CD4-positive, alpha-beta T cell (primary cell): ENCODE data around the gene NTNG2. TPM values are rescaled to one million over a fixed set of nuclear protein-coding genes. Genes with fewer than 3 reads are reported as not detected.
A peak's percentile ranks its signal among the peaks of the same experiment; 100 is the strongest.

Experiments
- ATAC-seq: fragments of 200-7000 bp; cut with Tn5 transposase; one replicate; pipeline ENCODE4 v1.10.0; 2022; ENCODE audit warnings: mild to moderate bottlenecking; ENCODE audit not compliant: poor library complexity
- CTCF ChIA-PET: fragments of 350-600 bp; sonication (Branson Sonifier 250); formaldehyde crosslinking; loops from one replicate; lab custom pipeline; 2021; ENCODE audit warnings: antibody characterized with exemption, inconsistent platforms; lab: Charles Lee
- POLR2A ChIA-PET: fragments of 350-600 bp; sonication (Branson Sonifier 250); formaldehyde crosslinking; loops from one replicate; lab custom pipeline; 2021; ENCODE audit warnings: antibody characterized with exemption, inconsistent platforms; lab: Charles Lee
- DNase-seq, 14 experiments: peaks; one replicate each; pipeline ENCODE4 v3.0.0-alpha.2; 2013 to 2020; ENCODE audit warnings: mixed read lengths in 2 of 14
- H3K27ac ChIP-seq, 2 donors: one replicate each; pipeline versions ENCODE4 v1.5.1 to v1.7.0; 2013; ENCODE audit warnings: low read length in 2 of 2, low read depth in 1 of 2, mild to moderate bottlenecking in 1 of 2
- H3K27me3 ChIP-seq, 2 experiments: 1 replicate in 1 of 2; 2 replicates in 1 of 2; pipeline versions ENCODE4 v1.6.1 to v1.7.0; 2013; ENCODE audit warnings: low read length in 2 of 2, control low read depth in 1 of 2, mild to moderate bottlenecking in 1 of 2, moderate library complexity in 1 of 2; ENCODE audit not compliant: insufficient read depth in 2 of 2, control insufficient read depth in 1 of 2
- H3K36me3 ChIP-seq: one replicate; pipeline ENCODE4 v1.6.1; 2013; ENCODE audit warnings: low read length, control low read depth; ENCODE audit not compliant: insufficient read depth
- H3K4me1 ChIP-seq: one replicate; pipeline ENCODE4 v1.6.1; 2013; ENCODE audit warnings: low read length, control low read depth; ENCODE audit not compliant: insufficient read depth
- H3K4me3 ChIP-seq: one replicate; pipeline ENCODE4 v1.5.1; 2013; ENCODE audit warnings: mild to moderate bottlenecking, low read length, moderate library complexity
- H3K9me3 ChIP-seq, 2 experiments: 1 replicate in 1 of 2; 2 replicates in 1 of 2; pipeline versions ENCODE4 v1.6.1 to v1.7.0; 2013; ENCODE audit warnings: low read length in 2 of 2, mild to moderate bottlenecking in 2 of 2, control low read depth in 1 of 2, moderate library complexity in 1 of 2; ENCODE audit not compliant: control insufficient read depth in 1 of 2, insufficient read depth in 1 of 2
- H3K27ac Mint-ChIP-seq: one replicate; pipeline ENCODE4 v1.8.0; 2020; ENCODE audit warnings: mixed read lengths
- H3K27me3 Mint-ChIP-seq: one replicate; pipeline ENCODE4 v1.8.0; 2021; ENCODE audit warnings: mixed read lengths
- H3K36me3 Mint-ChIP-seq: one replicate; pipeline ENCODE4 v1.8.0; 2021; ENCODE audit warnings: low read depth, mixed read lengths
- H3K4me1 Mint-ChIP-seq: one replicate; pipeline ENCODE4 v1.8.0; 2021; ENCODE audit warnings: low read depth, mixed read lengths
- H3K4me3 Mint-ChIP-seq: one replicate; pipeline ENCODE4 v1.8.0; 2020; ENCODE audit warnings: mild to moderate bottlenecking, mixed read lengths
- H3K9me3 Mint-ChIP-seq: one replicate; pipeline ENCODE4 v1.8.0; 2020; ENCODE audit warnings: mixed read lengths
- intact Hi-C, 2 experiments: fragments of 100-400 bp; cut with DNase I in 1 of 2; cut with micrococcal nuclease in 1 of 2; formaldehyde crosslinking; loops; one replicate each; pipeline versions ENCODE4 v1.15.1 to v1.9.0; 2023 to 2025; cut with DNase I, micrococcal nuclease
- total RNA-seq, 174 experiments: library from RNA in 2 of 174; stranded (reverse) in 2 of 174; gene quantifications; one replicate each; pipeline ENCODE4 v1.2.3 and lab custom pipeline; 2021 to 2026
- TF ChIP-seq, protein P1 (sequence below): fragments of 200-600 bp; IDR thresholded peaks from one replicate; pipeline ENCODE4 v1.8.0; 2022; ENCODE audit warnings: antibody characterized with exemption, mild to moderate bottlenecking

NTNG2 gene
- total RNA-seq, 2 experiments from 2014 or later = 2.2 to 2.6 TPM

DNA sequence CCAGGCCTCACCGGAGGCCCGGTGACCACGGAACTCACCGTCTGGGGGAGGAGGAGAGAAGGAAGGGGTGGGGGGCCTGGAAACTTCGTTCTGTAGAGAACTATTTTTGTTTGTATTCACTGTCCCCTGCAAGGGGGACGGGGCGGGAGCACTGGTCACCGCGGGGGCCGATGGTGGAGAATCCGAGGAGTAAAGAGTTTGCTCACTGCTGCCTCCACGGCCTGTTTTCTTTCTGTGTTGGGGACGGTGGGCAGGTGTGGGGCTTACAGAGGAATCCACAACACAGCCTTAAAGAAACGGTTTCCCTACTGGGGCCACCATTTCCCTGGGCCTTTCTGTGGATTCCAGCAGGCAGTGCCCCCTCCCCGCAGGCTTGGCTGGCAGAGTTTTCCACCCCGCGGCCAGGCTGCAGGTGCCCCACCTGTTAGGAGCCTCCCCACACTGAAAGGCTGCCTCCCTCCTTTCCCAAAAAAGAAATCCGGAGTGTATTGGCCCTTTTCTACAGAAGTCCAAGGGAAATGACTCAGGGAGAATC is 80.8 kb downstream of the NTNG2 start:
- ATAC-seq = no peak
- Histone ChIP-seq H3K36me3 (no peaks in the 10 kb centered on the region), H3K4me1 (peaks cover 31% of the 10 kb centered on the region), H3K27ac (no peak overlapping the region), H3K9me3 (no peaks in the 10 kb centered on the region), H3K4me3 (peak overlapping the region; percentile 79), H3K27me3 (peaks cover 6 to 10% of the 10 kb centered on the region in 2 experiments)
- TF ChIP-seq, protein P1, sequence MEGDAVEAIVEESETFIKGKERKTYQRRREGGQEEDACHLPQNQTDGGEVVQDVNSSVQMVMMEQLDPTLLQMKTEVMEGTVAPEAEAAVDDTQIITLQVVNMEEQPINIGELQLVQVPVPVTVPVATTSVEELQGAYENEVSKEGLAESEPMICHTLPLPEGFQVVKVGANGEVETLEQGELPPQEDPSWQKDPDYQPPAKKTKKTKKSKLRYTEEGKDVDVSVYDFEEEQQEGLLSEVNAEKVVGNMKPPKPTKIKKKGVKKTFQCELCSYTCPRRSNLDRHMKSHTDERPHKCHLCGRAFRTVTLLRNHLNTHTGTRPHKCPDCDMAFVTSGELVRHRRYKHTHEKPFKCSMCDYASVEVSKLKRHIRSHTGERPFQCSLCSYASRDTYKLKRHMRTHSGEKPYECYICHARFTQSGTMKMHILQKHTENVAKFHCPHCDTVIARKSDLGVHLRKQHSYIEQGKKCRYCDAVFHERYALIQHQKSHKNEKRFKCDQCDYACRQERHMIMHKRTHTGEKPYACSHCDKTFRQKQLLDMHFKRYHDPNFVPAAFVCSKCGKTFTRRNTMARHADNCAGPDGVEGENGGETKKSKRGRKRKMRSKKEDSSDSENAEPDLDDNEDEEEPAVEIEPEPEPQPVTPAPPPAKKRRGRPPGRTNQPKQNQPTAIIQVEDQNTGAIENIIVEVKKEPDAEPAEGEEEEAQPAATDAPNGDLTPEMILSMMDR = no peak
- Mint-ChIP-seq H3K9me3 (no peaks in the 10 kb centered on the region), H3K27ac (peak overlapping the region; percentile 66), H3K36me3 (peaks cover 5% of the 10 kb centered on the region), H3K4me1 (peaks cover 14% of the 10 kb centered on the region), H3K27me3 (peaks cover 8% of the 10 kb centered on the region), H3K4me3 (peak overlapping the region; percentile 90)
- intact Hi-C loops = loop anchor here (5.0 to 10.0 kb wide), 3 partner anchors 112 to 648 kb away; partner anchors contain the start of gene SETX (in 1 of the 2)
- DNase-seq = peak in 1 of 14 experiments; percentile 17
- CTCF ChIA-PET = interaction anchor here (0.9 to 1.4 kb wide), 2 partner anchors 10 to 17 kb away, joined by 3 to 4 read pairs; no protein-coding TSS in a partner anchor
- POLR2A ChIA-PET = no interaction called here

DNA sequence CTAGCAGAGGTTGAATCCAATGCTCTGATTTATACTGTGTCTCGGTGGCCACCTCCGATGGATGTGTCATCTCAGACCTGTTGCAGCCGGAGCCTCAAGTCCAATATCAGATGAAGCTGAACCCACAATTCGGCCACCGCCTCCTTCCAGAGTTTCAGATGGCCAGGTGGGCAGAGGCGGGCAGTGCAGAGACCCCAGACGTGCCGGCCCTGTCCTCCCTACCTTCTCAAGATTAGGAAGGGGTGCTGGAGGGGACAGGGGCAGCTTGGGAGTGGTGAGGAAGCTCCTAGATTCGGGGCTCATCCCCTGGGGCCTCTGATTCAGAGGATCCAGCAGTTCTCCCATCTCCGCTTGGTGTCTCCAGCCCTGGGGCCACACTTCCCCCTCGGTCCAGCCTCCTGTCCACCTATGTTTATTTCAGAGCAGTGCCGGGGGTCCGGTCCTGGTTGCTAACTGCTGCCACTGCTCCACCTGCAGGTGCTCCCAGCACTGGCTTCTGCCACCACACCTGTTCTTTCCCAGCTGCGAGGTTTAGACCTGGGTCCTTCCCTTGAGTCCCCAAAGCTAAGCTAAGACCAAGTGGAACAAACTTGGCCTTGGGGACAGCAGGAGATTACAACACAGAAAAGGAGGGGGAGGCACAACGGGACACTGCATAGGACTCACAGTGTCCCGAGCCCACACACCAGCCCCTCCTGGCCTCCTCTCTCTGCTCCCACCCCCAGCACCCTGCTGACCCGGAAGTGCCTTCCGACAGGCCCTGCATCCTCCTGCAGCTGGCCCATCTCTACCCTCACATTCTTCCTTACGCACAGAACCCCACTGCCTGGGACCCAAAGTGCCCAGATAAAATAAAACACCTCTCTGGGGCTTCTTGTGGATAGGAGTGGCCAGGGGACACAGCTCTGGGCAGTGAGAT is 81.6 kb downstream of the NTNG2 start:
- Histone ChIP-seq H3K9me3 (no peaks in the 10 kb centered on the region), H3K4me3 (no peak overlapping the region), H3K27me3 (peaks cover 6 to 10% of the 10 kb centered on the region in 2 experiments), H3K4me1 (peaks cover 31% of the 10 kb centered on the region), H3K36me3 (no peaks in the 10 kb centered on the region), H3K27ac (no peak overlapping the region)
- peak in 1 of 14 experiments; percentile 35 for DNase-seq
- peaks cover 8% of the 10 kb centered on the region for H3K27me3 Mint-ChIP-seq
- intact Hi-C loops = loop anchor here (5.0 to 10.0 kb wide), 3 partner anchors 111 to 649 kb away; partner anchors contain the start of gene SETX (in 1 of the 2)
- H3K4me3 Mint-ChIP-seq = peak overlapping the region; percentile 90
- no peak for ATAC-seq
- ChIA-PET POLR2A (no interaction called here), CTCF (interaction anchor here (0.9 to 1.4 kb wide), 2 partner anchors 9 to 16 kb away, joined by 3 to 4 read pairs; no protein-coding TSS in a partner anchor)
- H3K9me3 Mint-ChIP-seq = no peaks in the 10 kb centered on the region
- peak overlapping the region; percentile 17 for H3K27ac Mint-ChIP-seq
- peaks cover 5% of the 10 kb centered on the region for H3K36me3 Mint-ChIP-seq
- TF ChIP-seq, protein P1 = no peak
- H3K4me1 Mint-ChIP-seq = peaks cover 14% of the 10 kb centered on the region

DNA sequence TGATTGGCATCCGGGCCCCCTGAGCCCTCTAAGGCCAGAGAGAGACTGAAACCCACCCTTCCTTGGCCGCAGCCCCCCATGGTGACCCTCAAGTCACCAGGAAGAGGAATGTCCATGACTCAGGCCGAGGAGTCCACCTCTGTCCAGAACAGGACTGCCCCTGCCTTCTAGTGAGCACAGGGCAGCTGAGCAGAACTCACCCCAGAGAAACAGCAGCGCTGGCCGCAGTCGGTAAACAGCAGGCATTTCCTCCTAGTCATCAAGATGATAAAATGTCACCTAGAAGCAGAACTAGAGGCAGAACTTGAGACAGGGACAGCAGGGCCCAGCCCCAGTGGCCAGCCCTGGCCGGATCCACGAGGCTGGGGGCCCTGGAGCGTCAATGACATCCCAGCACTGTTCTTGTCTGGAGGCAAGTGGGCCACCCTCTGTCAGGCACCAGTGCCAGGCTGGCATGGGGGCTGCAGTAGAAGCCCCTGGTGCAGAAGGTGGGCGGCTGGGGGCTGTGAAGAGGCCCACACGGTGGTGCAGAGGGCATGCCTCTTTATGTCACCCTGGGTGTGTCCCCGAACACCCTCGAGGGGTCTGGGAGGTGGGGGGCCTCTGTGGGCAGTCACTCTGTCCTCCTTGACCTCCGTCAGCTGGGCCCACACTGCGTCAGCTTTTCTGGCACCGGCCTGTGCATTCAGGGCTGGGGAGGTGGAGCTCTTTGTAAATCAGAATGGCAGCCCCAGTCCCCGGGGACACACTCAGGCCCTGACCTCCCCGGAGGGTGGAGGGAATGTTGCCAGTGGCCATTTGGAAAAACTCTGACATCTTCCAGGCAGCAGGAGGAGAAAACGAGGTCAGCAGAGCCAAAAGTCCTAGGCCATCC is 83.0 kb downstream of the NTNG2 start:
- no peak for ATAC-seq
- no peak for DNase-seq
- Histone ChIP-seq H3K27me3 (peaks cover 6 to 10% of the 10 kb centered on the region in 2 experiments), H3K4me3 (no peak overlapping the region), H3K9me3 (no peaks in the 10 kb centered on the region), H3K36me3 (no peaks in the 10 kb centered on the region), H3K27ac (no peak overlapping the region), H3K4me1 (peaks cover 25% of the 10 kb centered on the region)
- H3K4me3 Mint-ChIP-seq = peak overlapping the region; percentile 56
- intact Hi-C loops = loop anchor here (5.0 to 10.0 kb wide), 3 partner anchors 110 to 650 kb away; partner anchors contain the start of gene SETX (in 1 of the 2)
- TF ChIP-seq, protein P1 = no peak
- no peak overlapping the region for H3K27ac Mint-ChIP-seq
- H3K27me3 Mint-ChIP-seq = peaks cover 8% of the 10 kb centered on the region
- POLR2A ChIA-PET = no interaction called here
- peaks cover 14% of the 10 kb centered on the region for H3K4me1 Mint-ChIP-seq
- CTCF ChIA-PET = interaction anchor here (1.6 to 2.8 kb wide), 2 partner anchors 9 to 14 kb away, joined by 5 to 9 read pairs; no protein-coding TSS in a partner anchor
- peaks cover 5% of the 10 kb centered on the region for H3K36me3 Mint-ChIP-seq
- H3K9me3 Mint-ChIP-seq = no peaks in the 10 kb centered on the region
